HG02852 (cell line): Measurements from ENCODE around the gene SH2D1B.
A peak's percentile ranks its signal among the peaks of the same experiment; 100 is the strongest.
"Not testable (repeated sequence)": the region's sequence is repeated elsewhere in the genome, so short reads cannot be mapped to it uniquely, and the experiment has no call there.

Experiments
- ATAC-seq: cut with Tn5 transposase; IDR thresholded peaks from one replicate; pipeline ENCODE4 v1.9.1; 2021; ENCODE audit warnings: mild to moderate bottlenecking, moderate library complexity; ENCODE audit not compliant: unreplicated experiment

The SH2D1B gene

GRCh38 chr1:162365284-162366020, 46.5 kb downstream of the SH2D1B start:
- no peak for ATAC-seq

- no peak for ATAC-seq
Observed at GRCh38 chr1:162364498-162364897, 47.4 kb downstream of the SH2D1B start.

GRCh38 chr1:162363823-162364222, 48.1 kb downstream of the SH2D1B start:
- ATAC-seq, result no peak

- ATAC-seq, result peak; percentile 27
Observed at GRCh38 chr1:162361349-162361748, 50.6 kb downstream of the SH2D1B start.

- ATAC-seq, result no peak
Observed at GRCh38 chr1:162360874-162361260, 51.1 kb downstream of the SH2D1B start.

- no peak for ATAC-seq
Observed at GRCh38 chr1:162360237-162360873, 51.6 kb downstream of the SH2D1B start.

- ATAC-seq, result no peak
Observed at GRCh38 chr1:162359523-162360236, 52.3 kb downstream of the SH2D1B start.

GRCh38 chr1:162358928-162359327, 53.0 kb downstream of the SH2D1B start:
- no peak for ATAC-seq

GRCh38 chr1:162357681-162358266, 54.2 kb downstream of the SH2D1B start:
- no peak for ATAC-seq

GRCh38 chr1:162353702-162354101, 58.2 kb downstream of the SH2D1B start:
- no peak for ATAC-seq

GRCh38 chr1:162353078-162353477, 58.9 kb downstream of the SH2D1B start:
- ATAC-seq, result no peak

- not testable (repeated sequence) for ATAC-seq
Observed at GRCh38 chr1:162351874-162352273, 60.1 kb downstream of the SH2D1B start.

- ATAC-seq, result no peak
Observed at GRCh38 chr1:162351246-162351842, 60.6 kb downstream of the SH2D1B start.

GRCh38 chr1:162349635-162350330, 62.2 kb downstream of the SH2D1B start:
- ATAC-seq, result no peak

- ATAC-seq, result no peak
Observed at GRCh38 chr1:162347281-162347680, 64.7 kb downstream of the SH2D1B start.
